Common myeloid progenitor, CD34-positive (primary cell): Measurements from ENCODE around the gene ALS2CL.

Experiments used
- CTCF ChIA-PET: fragments of 350-600 bp; sonication (Branson Sonifier 250); formaldehyde crosslinking; loops from one replicate; lab custom pipeline; 2021; ENCODE audit warnings: antibody characterized with exemption; lab: Charles Lee
- POLR2A ChIA-PET: fragments of 350-600 bp; sonication (Branson Sonifier 250); formaldehyde crosslinking; loops from one replicate; lab custom pipeline; 2021; ENCODE audit warnings: antibody characterized with exemption; lab: Charles Lee
- DNase-seq, 3 donors: peaks; one replicate each; pipeline versions ENCODE4 v3.0.0 to v3.0.0-alpha.2; 2013
- H3K27ac ChIP-seq, 2 experiments: 1 replicate in 1 of 2; 2 replicates in 1 of 2; pipeline ENCODE4 v1.7.0; 2013; ENCODE audit warnings: inconsistent platforms in 2 of 2, low read length in 2 of 2, mild to moderate bottlenecking in 2 of 2, low read depth in 1 of 2, moderate library complexity in 1 of 2; ENCODE audit not compliant: severe bottlenecking in 2 of 2, insufficient read depth in 1 of 2, poor library complexity in 1 of 2
- H3K27me3 ChIP-seq, 5 experiments: replicated peaks in 2 of 5; 1 replicate in 3 of 5; 2 replicates in 2 of 5; pipeline versions ENCODE4 v1.6.1 to v1.7.0; 2013; ENCODE audit warnings: low read length in 4 of 5, mild to moderate bottlenecking in 2 of 5, moderate library complexity in 2 of 5, inconsistent platforms in 1 of 5; ENCODE audit not compliant: insufficient read depth in 5 of 5, control insufficient read depth in 4 of 5
- H3K36me3 ChIP-seq, 4 experiments: 1 replicate in 2 of 4; 2 replicates in 2 of 4; pipeline versions ENCODE4 v1.6.1 to v1.7.0; 2013; ENCODE audit warnings: low read length in 3 of 4, control low read depth in 1 of 4, mild to moderate bottlenecking in 1 of 4; ENCODE audit not compliant: control insufficient read depth in 4 of 4, insufficient read depth in 4 of 4
- H3K4me1 ChIP-seq, 4 experiments: 1 replicate in 3 of 4; 2 replicates in 1 of 4; pipeline versions ENCODE4 v1.6.1 to v1.7.1; 2013; ENCODE audit warnings: low read length in 3 of 4, mild to moderate bottlenecking in 3 of 4, control low read depth in 1 of 4, inconsistent platforms in 1 of 4, moderate library complexity in 1 of 4; ENCODE audit not compliant: control insufficient read depth in 4 of 4, insufficient read depth in 4 of 4; ENCODE audit errors: control extremely low read depth in 1 of 4
- H3K4me3 ChIP-seq, 7 experiments: 1 replicate in 4 of 7; 2 replicates in 3 of 7; pipeline versions ENCODE4 v1.5.1 to v1.7.0; 2013; ENCODE audit warnings: mild to moderate bottlenecking in 7 of 7, low read length in 6 of 7, moderate library complexity in 6 of 7, inconsistent platforms in 2 of 7, low read depth in 2 of 7, control low read depth in 1 of 7; ENCODE audit not compliant: insufficient read depth in 4 of 7, control insufficient read depth in 1 of 7; ENCODE audit errors: extremely low read depth in 1 of 7
- H3K9me3 ChIP-seq, 5 experiments: 1 replicate in 4 of 5; 2 replicates in 1 of 5; pipeline versions ENCODE4 v1.6.1 to v1.7.1; 2013; ENCODE audit warnings: low read length in 4 of 5, mild to moderate bottlenecking in 2 of 5, inconsistent platforms in 1 of 5, low read depth in 1 of 5, moderate library complexity in 1 of 5; ENCODE audit not compliant: control insufficient read depth in 4 of 5, insufficient read depth in 2 of 5; ENCODE audit errors: control extremely low read depth in 1 of 5
- whole genome bisulfite sequencing: methylation state at CpG from one replicate; pipeline ENCODE4 v1.1.5; 2013; ENCODE audit not compliant: insufficient coverage; 5-methylcytosine and 5-hydroxymethylcytosine counted together

The ALS2CL gene

GRCh38 chr3:46710671-46711295 lies 17.3 kb upstream of the ALS2CL start:
- Histone ChIP-seq H3K9me3 (no peaks in the 10 kb centered on the region), H3K36me3 (no peaks in the 10 kb centered on the region), H3K4me1 (no peaks in the 10 kb centered on the region), H3K4me3 (no peak overlapping the region), H3K27ac (no peak overlapping the region), H3K27me3 (no peaks in the 10 kb centered on the region)
- CTCF ChIA-PET = interaction anchor here (0.9 to 7.8 kb wide), 8 partner anchors 9 to 199 kb away, joined by 3 to 54 read pairs (median 3); partner anchors contain the start of gene MYL3
- POLR2A ChIA-PET = no interaction called here
- 95% methylated on average over 6 of the region's 6 CpGs for WGBS
- DNase-seq = no peak

- Histone ChIP-seq H3K27ac (no peak overlapping the region), H3K36me3 (no peaks in the 10 kb centered on the region), H3K4me3 (no peak overlapping the region), H3K27me3 (no peaks in the 10 kb centered on the region), H3K9me3 (no peaks in the 10 kb centered on the region), H3K4me1 (no peaks in the 10 kb centered on the region)
- 93% methylated on average over 6 of the region's 7 CpGs for WGBS
- CTCF ChIA-PET = interaction anchor here (0.9 to 7.8 kb wide), 9 partner anchors 8 to 199 kb away, joined by 3 to 54 read pairs (median 3); partner anchors contain the start of gene MYL3
- DNase-seq = no peak
- POLR2A ChIA-PET = no interaction called here
Observed at GRCh38 chr3:46710229-46710628, 16.8 kb upstream of the ALS2CL start.

- no peak for DNase-seq
- no peak overlapping the region for H3K4me3 ChIP-seq
- CTCF ChIA-PET = interaction anchor here (0.9 to 7.8 kb wide), 7 partner anchors 10 to 200 kb away, joined by 3 to 54 read pairs (median 3); no protein-coding TSS in a partner anchor
- no peaks in the 10 kb centered on the region for H3K27me3 ChIP-seq
- WGBS = 94% methylated on average over 2 of the region's 6 CpGs
- H3K4me1 ChIP-seq = no peaks in the 10 kb centered on the region
- no peak overlapping the region for H3K27ac ChIP-seq
- POLR2A ChIA-PET = no interaction called here
- no peaks in the 10 kb centered on the region for H3K36me3 ChIP-seq
- no peaks in the 10 kb centered on the region for H3K9me3 ChIP-seq
Observed at GRCh38 chr3:46709721-46710120, 16.2 kb upstream of the ALS2CL start.

- Histone ChIP-seq H3K4me1 (no peaks in the 10 kb centered on the region), H3K9me3 (no peaks in the 10 kb centered on the region), H3K4me3 (no peak overlapping the region), H3K27me3 (no peaks in the 10 kb centered on the region), H3K27ac (no peak overlapping the region), H3K36me3 (no peaks in the 10 kb centered on the region)
- no peak for DNase-seq
- ChIA-PET CTCF (interaction anchor here (1.0 to 7.8 kb wide), 6 partner anchors 10 to 185 kb away, joined by 3 to 54 read pairs (median 4); no protein-coding TSS in a partner anchor), POLR2A (no interaction called here)
- WGBS = 96% methylated on average over 7 of the region's 7 CpGs
Observed at GRCh38 chr3:46709157-46709654, 15.7 kb upstream of the ALS2CL start.

GRCh38 chr3:46708401-46709156 lies 15.1 kb upstream of the ALS2CL start:
- Histone ChIP-seq H3K36me3 (no peaks in the 10 kb centered on the region), H3K4me1 (no peaks in the 10 kb centered on the region), H3K9me3 (no peaks in the 10 kb centered on the region), H3K4me3 (no peak overlapping the region), H3K27me3 (peaks cover 0 to 2% (median 0%) of the 10 kb centered on the region in 5 experiments), H3K27ac (no peak overlapping the region)
- no peak for DNase-seq
- ChIA-PET POLR2A (no interaction called here), CTCF (interaction anchor here (0.7 to 7.8 kb wide), 7 partner anchors 11 to 203 kb away, joined by 3 to 54 read pairs (median 4); no protein-coding TSS in a partner anchor)
- 90% methylated on average over 11 of the region's 11 CpGs for WGBS

- no peak overlapping the region for H3K27ac ChIP-seq
- no peak for DNase-seq
- no peaks in the 10 kb centered on the region for H3K36me3 ChIP-seq
- CTCF ChIA-PET = interaction anchor here (0.7 to 7.8 kb wide), 4 partner anchors 55 to 203 kb away, joined by 4 to 54 read pairs (median 5); no protein-coding TSS in a partner anchor
- H3K27me3 ChIP-seq = peaks cover 0 to 4% (median 0%) of the 10 kb centered on the region in 5 experiments
- no peak overlapping the region for H3K4me3 ChIP-seq
- POLR2A ChIA-PET = no interaction called here
- H3K4me1 ChIP-seq = no peaks in the 10 kb centered on the region
- no peaks in the 10 kb centered on the region for H3K9me3 ChIP-seq
- 99% methylated on average over 5 of the region's 7 CpGs for WGBS
Observed at GRCh38 chr3:46707601-46708011, 14.1 kb upstream of the ALS2CL start.
